Measurements from ENCODE around the gene NANP.
"Not testable (repeated sequence)": the region's sequence is repeated elsewhere in the genome, so short reads cannot be mapped to it uniquely, and the experiment has no call there.

Gene NANP, protein sequence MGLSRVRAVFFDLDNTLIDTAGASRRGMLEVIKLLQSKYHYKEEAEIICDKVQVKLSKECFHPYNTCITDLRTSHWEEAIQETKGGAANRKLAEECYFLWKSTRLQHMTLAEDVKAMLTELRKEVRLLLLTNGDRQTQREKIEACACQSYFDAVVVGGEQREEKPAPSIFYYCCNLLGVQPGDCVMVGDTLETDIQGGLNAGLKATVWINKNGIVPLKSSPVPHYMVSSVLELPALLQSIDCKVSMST

DNA sequence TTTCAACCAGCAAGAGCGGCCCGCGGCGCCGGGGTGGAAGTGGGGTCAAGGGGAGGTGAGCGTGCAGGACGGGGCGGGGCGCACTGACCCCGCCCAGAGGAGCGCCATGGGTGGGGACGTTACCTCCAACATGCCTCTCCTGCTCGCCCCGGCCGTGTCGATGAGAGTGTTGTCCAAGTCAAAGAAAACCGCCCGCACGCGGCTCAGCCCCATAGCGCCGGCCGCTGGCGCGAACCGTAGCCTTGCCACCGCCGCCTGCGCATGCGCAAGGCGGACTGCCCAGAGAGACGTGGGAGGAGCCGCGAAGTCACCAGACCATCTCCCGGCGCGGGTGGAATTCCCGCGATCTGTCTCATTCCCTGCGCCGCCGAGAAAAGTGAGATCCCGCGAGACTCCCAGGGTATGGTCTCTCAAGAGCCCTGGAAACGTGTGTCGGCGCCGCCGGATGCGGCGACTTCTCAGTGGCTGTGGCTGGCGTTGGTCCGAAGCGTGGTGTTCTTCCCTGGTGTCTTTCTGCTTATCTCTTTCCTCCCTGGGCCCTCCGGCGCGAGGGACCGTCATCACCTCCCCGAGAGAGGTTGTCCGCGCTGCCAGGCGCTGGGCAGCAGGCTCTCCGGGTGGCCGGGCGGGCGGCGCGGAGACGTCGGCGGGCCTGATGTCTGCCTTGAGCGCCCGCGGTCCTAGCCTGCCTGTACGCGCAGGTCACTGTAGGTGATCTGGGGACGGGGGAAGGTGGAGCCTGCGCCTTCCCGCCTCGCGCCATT lies at the start of gene NANP:
Gene NANP (minus strand): TSS at position 279 of the 764 bp plus-strand sequence. CDS start 66 bp downstream, at position 213.
- H3K4me3 ChIP-seq (ENCODE audit: low read depth, low read length): peak within 1 kb of the TSS; percentile 58
- TF ChIP-seq, protein P1, sequence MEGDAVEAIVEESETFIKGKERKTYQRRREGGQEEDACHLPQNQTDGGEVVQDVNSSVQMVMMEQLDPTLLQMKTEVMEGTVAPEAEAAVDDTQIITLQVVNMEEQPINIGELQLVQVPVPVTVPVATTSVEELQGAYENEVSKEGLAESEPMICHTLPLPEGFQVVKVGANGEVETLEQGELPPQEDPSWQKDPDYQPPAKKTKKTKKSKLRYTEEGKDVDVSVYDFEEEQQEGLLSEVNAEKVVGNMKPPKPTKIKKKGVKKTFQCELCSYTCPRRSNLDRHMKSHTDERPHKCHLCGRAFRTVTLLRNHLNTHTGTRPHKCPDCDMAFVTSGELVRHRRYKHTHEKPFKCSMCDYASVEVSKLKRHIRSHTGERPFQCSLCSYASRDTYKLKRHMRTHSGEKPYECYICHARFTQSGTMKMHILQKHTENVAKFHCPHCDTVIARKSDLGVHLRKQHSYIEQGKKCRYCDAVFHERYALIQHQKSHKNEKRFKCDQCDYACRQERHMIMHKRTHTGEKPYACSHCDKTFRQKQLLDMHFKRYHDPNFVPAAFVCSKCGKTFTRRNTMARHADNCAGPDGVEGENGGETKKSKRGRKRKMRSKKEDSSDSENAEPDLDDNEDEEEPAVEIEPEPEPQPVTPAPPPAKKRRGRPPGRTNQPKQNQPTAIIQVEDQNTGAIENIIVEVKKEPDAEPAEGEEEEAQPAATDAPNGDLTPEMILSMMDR (IDR thresholded peaks at IDR 0.05; ENCODE audit: borderline replicate concordance, insufficient read depth, low read depth, low read length): no peak

DNA sequence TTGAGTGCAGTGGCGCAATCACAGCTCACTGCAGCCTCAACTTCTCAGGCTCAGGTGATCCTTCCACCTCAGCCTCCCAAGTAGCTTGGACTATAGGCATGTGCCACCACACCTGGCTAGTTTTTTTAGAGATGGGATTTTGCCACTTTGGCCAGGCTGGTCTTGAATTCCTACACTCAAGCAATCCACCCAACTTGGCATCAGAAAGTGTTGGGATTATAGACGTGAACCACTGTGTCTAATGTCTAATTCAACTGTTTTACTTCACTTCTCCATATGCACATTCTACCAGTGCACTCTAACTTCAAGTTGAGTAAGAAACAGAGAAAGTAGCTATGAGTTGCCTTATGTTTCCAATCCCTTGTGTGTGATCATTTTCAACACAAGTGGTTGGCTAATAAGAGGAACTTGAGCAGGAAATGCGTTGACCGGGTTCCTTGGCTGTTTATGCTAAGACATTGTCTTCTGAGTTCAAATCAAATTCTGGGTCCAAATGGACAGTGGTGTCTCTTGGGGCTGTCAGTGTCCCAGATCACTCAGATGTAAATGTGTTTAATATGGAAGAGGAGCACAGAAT lies 48.9 kb upstream of the NANP start:
- TF ChIP-seq, protein P1 (IDR thresholded peaks at IDR 0.05; ENCODE audit: borderline replicate concordance, insufficient read depth, low read depth, low read length): no peak

DNA sequence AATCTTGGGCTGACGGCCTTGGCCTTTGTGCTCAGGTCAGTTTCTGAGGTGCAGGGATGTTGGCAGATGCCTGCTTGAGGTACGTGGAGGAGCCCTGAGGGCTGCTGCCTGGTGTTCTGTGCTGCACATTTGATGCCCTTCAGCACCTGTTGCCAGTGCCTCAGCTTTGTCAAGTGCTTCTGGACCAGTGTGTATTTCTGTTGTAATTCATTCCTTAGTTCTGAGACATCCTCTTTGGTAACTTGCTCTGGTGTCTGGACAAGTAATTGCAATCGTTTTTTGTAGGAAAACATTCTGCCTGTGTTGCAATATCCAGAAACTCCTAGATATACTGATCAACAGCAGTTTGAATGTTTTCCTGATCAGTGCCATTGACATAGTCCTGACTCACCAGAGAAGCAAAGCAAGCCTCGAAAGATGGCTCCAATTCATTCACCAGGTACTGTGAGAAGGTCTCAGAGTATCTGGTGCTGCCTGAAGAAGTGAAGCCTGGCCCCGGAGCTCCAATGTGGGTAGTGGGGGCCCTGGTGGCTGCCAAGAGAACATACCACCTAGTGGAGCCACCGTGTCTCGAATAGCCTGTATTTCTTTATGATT lies 46.1 kb upstream of the NANP start:
- TF ChIP-seq, protein P1 (IDR thresholded peaks at IDR 0.05; ENCODE audit: borderline replicate concordance, insufficient read depth, low read depth, low read length): no peak
- H3K4me3 ChIP-seq (ENCODE audit: low read depth, low read length): no peak overlapping the region

More for the DNA sequence above, 48.9 kb upstream of the NANP start:
- no peak overlapping the region for H3K4me3 ChIP-seq (ENCODE audit: low read depth, low read length)

DNA sequence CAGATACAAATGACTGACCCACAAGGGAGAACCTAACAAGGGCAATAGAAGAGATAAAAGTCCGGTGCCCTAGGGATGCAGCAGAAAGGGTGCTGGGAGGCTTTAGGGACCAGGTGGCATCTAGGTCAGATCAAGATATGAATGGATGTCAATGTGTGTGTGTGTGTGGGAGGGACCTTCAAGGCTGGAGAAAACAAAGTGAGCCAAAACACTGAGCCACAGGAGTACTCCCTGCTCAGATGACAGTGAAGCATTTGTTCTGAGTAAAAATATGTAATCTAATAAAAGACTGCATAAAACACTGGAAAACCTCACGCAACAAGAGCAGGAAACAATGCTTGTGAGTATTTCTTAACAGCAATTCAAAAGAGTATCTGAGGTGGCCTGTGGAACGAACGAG lies 44.6 kb upstream of the NANP start:
- TF ChIP-seq, protein P1 (IDR thresholded peaks at IDR 0.05; ENCODE audit: borderline replicate concordance, insufficient read depth, low read depth, low read length): no peak

DNA sequence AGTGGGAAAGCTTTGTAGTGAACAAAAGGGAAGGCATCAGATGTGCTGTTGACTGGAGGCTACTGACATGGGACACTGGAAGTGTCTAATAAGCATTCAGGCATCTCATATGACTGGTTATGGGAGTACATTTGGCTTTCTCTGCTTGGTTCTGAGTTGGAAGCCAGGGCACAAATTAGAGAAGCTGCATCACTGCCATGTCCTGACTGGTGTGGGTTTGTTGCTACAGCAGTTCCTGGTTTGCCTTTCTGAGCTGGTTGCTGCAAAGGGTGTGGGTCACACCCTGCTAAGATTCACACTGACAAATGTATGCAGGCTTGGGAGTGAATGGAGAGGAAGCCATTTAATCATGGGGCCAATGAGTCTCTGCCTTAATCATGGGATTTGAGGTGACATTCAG lies 36.2 kb upstream of the NANP start:
- no peak overlapping the region for H3K4me3 ChIP-seq (ENCODE audit: low read depth, low read length)
- TF ChIP-seq, protein P1 (IDR thresholded peaks at IDR 0.05; ENCODE audit: borderline replicate concordance, insufficient read depth, low read depth, low read length): no peak

More for the DNA sequence above, 44.6 kb upstream of the NANP start:
- H3K4me3 ChIP-seq (ENCODE audit: low read depth, low read length): no peak overlapping the region

DNA sequence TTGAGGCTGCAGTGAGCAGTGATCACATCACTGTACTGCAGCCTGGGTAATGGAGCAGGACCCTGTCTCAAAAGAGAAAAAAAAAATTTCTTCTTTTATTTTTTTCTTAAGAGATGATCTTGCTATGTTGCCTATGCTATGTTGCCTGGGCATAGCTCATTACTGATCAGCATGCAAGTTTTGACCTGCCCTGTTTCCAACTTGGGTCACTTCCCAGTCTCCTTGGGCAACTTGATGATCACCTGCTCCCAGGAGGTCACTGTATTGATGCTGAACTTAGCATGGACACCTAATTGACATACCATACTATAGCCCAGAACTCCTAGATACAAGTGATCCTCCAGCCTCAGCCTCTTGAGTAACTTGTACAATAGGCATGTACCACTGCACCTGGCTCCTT lies 30.7 kb upstream of the NANP start:
- TF ChIP-seq, protein P1 (IDR thresholded peaks at IDR 0.05; ENCODE audit: borderline replicate concordance, insufficient read depth, low read depth, low read length): no peak
- no peak overlapping the region for H3K4me3 ChIP-seq (ENCODE audit: low read depth, low read length)

DNA sequence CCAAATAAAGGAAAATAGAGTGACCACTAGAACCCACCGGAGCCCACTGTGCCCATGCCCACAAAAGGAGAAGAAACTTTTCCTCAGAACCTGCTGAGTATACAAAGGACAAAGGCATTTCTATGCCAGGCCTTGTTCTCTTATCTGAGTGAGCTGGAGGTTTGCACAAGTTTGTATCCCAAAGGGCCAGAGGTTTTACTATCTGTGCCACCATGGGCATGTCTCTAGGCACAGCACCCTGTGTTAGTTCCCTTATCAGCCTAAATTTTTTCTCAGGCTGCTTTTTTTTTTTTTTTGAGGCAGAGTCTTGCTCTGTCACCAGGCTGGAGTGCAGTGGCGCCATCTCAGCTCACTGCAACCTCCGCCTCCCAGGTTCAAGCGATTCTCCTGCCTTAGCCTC lies 29.1 kb upstream of the NANP start:
- not testable (repeated sequence) for H3K4me3 ChIP-seq (ENCODE audit: low read depth, low read length)

All from GM12875 (cell line).